SKM-1 (cell line): Measurements from ENCODE around the gene TYR.
"Not testable (repeated sequence)": the region's sequence is repeated elsewhere in the genome, so short reads cannot be mapped to it uniquely, and the experiment has no call there.

ENCODE experiments used
- DNase-seq: peaks from one replicate; lab custom pipeline; 2025; ENCODE audit not compliant: unreplicated experiment; lab: John Stamatoyannopoulos, UW

Gene TYR

GRCh38 chr11:89177691-89178231 lies at the start of gene TYR:
TYR (plus strand) TSS chr11:89177875; CDS start chr11:89177954, 79 bp downstream.
- no peak for DNase-seq

DNA sequence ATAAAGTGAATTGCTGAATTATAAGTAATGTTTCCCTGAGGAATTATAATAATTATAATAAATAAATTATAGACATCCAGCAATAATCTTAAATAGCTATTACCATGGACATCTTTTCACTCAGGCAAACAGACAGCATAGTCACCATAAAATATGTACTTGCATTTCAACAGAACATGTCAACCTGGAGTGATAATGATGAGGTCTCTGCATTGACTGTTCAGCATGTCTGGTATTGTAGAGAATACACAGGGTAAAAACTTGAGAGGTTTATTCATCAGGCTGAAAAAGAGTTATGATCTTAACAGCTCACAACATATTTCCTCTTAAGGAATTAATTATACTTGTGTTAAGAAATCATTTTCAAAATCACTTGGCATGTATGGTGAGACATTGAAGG lies 41.1 kb upstream of the TYR start:
- DNase-seq: no peak

GRCh38 chr11:89147229-89147628 lies 30.4 kb upstream of the TYR start:
- DNase-seq: no peak

DNA sequence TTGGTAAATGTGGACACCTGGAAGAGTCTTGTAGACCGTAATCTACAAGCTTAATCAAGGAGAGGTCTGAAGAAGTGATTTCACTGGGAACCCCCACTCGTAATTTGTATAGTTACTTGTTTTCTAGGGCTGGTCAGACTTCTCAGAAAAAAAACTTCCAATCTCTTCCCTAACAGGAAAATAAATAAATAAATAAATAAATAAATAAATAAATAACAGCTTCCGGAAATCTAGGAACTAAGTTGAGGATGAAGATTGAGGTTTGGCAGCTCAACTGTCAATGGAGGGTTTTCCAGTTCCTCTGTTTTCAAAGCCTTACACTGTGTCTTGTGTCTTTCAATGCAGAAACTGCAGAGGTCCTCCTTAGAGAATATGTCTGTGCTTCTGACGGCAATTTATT lies 17.7 kb upstream of the TYR start:
- no peak for DNase-seq

GRCh38 chr11:89161949-89162348 lies 15.7 kb upstream of the TYR start:
- DNase-seq: no peak

DNA sequence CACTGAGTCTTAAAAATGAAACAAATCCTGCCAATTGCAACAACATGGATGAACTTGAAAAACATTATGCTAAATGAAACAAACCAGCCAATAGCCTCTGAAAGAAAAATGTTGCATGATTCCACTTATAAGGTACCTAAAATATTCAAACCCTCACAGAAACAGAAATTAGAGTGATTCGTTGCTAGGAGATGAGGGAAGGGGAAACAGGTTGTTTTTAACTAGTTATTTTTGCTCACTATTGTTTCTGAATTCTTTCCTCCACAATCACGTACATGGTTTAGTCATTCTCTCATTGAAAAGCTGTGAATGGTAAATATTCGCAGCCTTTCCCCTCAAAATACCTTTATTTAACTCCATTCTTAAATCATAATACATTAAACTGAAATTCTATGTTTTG lies 14.0 kb upstream of the TYR start:
- no peak for DNase-seq

- DNase-seq: no peak
Measured at GRCh38 chr11:89168396-89168795, 9.3 kb upstream of the TYR start.

GRCh38 chr11:89175796-89176195 lies 1.9 kb upstream of the TYR start:
- DNase-seq: no peak

- DNase-seq: no peak
Measured at GRCh38 chr11:89176938-89177337, 737 bp upstream of the TYR start.

DNA sequence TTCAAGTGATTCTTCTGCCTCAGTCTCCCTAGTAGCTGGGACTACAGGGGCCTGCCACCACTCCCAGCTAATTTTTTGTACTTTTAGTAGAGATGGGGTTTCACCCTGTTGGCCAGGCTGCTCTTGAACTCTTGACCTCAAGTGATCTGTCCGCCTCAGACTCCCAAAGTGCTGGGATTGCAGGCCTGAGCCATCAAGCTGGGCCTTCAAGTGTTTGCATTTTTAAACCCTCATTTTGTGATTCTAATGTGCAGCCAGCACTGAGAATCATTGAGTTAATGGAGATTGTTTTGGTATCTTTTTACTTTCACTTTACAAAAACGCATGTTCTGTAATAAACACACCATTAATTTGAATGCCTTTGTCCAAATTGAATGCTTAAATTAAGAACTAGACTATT lies 3.4 kb downstream of the TYR start:
- DNase-seq: no peak

DNA sequence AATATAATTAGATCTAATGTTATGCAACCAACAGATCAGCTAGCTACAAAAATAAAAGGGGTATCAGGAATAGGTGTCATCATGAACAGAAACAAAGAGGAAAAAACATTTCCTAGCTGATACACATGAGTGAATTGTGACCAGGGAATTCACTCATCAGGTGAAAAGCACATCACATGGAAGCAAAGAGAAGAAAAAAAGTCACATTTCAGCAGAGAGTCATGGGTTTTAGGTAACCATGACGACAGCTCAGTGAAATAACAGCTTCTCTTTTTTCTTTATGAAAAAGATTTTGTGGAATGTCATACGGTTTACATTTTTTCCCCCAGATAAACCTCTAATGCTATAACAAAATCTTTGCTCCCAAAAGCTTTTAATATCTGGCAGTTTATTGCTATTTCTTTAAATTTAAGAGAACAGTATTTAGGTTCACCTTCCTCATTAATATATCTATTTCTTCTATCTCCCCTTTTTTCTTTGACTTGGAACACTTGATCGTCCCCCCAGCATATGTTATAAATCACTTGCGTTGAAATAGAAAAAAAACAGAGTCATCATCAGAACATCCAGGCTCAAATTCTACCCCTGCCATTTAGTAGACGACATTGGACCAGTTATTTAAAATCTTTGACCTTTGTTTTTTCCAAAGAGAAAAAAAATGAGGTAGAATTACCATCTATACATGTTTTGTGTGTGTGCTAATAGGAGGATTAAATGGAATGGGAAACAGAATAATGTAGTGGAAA lies 5.3 kb downstream of the TYR start:
- DNase-seq: no peak

GRCh38 chr11:89184021-89184420 lies 6.3 kb downstream of the TYR start:
- no peak for DNase-seq

GRCh38 chr11:89189776-89190175 lies 12.1 kb downstream of the TYR start:
- DNase-seq: no peak

GRCh38 chr11:89201138-89201537 lies 23.5 kb downstream of the TYR start:
- no peak for DNase-seq

- DNase-seq: no peak
Measured at GRCh38 chr11:89203814-89204213, 26.1 kb downstream of the TYR start.

- no peak for DNase-seq
Measured at GRCh38 chr11:89205378-89205777, 27.7 kb downstream of the TYR start.

GRCh38 chr11:89220684-89221339 lies 43.1 kb downstream of the TYR start:
- DNase-seq: no peak

- no peak for DNase-seq
Measured at GRCh38 chr11:89235083-89235482, 57.4 kb downstream of the TYR start.

GRCh38 chr11:89235976-89236375 lies 58.3 kb downstream of the TYR start:
- no peak for DNase-seq

GRCh38 chr11:89247007-89247406 lies 69.3 kb downstream of the TYR start:
- DNase-seq: not testable (repeated sequence)

GRCh38 chr11:89249196-89249595 lies 71.5 kb downstream of the TYR start:
- DNase-seq: no peak

- DNase-seq: not testable (repeated sequence)
Measured at GRCh38 chr11:89261483-89261882, 83.8 kb downstream of the TYR start.
